GM12865 (cell line): ENCODE results near the gene KIAA0319L.

ENCODE experiments used
- DNase-seq: peaks from one replicate; pipeline ENCODE4 v3.0.0; 2010; ENCODE audit warnings: low read depth
- H3K4me3 ChIP-seq: 2 replicates; pipeline ENCODE4 v1.5.1; 2011; ENCODE audit warnings: mild to moderate bottlenecking, low read depth, low read length, control low read depth
- TF ChIP-seq, protein P1 (sequence below): IDR thresholded peaks from 2 replicates; pipeline ENCODE4 v1.5.1; 2011; ENCODE audit warnings: low read length, control low read depth, low read depth, inconsistent platforms; ENCODE audit not compliant: insufficient read depth; ENCODE audit errors: missing control alignments

Gene KIAA0319L

DNA sequence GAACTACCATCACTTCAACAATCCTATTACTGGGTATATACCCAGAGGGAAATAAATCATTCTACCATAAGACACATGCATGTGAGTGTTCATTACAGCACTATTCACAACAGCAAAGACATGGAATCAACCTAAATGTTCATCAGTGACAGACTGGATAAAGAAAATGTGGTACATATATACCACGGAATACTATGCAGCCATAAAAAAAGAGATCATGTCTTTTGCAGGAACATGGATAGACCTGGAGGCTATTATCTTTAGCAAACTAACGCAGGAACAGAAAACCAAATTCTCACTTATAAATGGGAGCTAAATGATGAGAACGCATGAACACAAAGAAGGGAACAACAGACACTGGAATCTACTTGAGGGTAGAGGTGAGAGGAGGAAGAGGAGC, 39.0 kb downstream of the KIAA0319L start:
- TF ChIP-seq, protein P1, sequence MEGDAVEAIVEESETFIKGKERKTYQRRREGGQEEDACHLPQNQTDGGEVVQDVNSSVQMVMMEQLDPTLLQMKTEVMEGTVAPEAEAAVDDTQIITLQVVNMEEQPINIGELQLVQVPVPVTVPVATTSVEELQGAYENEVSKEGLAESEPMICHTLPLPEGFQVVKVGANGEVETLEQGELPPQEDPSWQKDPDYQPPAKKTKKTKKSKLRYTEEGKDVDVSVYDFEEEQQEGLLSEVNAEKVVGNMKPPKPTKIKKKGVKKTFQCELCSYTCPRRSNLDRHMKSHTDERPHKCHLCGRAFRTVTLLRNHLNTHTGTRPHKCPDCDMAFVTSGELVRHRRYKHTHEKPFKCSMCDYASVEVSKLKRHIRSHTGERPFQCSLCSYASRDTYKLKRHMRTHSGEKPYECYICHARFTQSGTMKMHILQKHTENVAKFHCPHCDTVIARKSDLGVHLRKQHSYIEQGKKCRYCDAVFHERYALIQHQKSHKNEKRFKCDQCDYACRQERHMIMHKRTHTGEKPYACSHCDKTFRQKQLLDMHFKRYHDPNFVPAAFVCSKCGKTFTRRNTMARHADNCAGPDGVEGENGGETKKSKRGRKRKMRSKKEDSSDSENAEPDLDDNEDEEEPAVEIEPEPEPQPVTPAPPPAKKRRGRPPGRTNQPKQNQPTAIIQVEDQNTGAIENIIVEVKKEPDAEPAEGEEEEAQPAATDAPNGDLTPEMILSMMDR, result no peak
- DNase-seq, result no peak
- H3K4me3 ChIP-seq, result no peak overlapping the region

DNA sequence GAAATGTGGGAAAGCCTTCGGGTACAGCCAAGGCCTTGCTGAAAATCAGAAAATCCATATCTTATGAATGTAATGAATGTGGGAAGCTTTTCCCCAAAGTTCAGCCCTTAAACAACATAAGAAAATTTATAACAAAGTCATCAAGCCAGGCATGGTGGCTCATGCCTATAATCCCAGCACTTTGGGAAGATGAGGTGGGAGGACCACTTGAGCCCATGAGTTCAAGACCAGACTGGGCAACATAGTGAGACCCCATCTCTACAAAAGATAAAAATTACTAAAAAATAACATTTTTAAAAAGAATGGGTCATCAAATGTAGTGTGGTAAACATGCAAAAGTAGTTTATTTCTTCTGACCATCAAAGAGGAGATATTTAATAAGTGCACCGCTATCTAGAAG, 45.9 kb downstream of the KIAA0319L start:
- TF ChIP-seq, protein P1, result no peak
- no peak for DNase-seq
- H3K4me3 ChIP-seq, result no peak overlapping the region

DNA sequence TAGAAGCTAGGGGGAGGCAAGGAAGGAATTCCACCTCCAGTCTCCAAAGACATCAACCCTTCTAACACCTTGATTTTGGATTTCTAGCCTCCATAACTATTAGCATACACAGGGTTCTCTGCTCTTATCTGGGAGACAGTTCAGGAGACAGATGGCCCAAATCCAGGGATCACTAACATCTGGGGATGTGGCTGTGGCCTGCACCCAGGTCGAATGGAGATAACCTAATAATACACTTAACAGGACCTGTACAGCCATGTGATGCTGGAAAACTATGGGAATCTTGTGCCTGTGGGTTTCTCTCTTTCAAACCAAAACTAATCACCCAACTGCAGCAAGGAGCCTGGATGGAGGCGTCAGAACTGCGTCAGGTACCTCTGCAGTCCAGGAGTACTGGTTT, 47.6 kb downstream of the KIAA0319L start:
- DNase-seq, result no peak
- H3K4me3 ChIP-seq, result no peak overlapping the region

DNA sequence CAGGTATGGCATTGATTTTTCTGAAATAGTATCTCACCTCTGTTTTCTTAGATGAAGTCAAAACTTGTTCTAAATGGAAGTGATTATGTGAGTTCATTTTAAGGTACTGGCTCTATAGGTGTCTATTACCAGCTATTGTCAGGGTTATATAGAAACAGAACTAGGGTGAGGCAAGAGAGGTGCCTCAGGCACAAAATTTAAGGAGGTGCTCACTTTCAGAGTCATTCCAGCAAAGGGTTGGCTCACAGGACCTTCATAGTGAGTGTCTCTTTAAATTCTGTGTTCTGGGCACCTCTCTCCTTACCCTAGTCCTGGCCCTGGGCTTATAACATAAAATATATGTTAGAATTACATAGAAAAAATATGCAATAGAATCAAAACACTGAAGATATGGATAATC, 49.3 kb downstream of the KIAA0319L start:
- TF ChIP-seq, protein P1, result no peak
- peak overlapping the region; percentile 7; the same call in 1 of the 2 replicates for H3K4me3 ChIP-seq
- DNase-seq, result no peak

More for the DNA sequence above, 47.6 kb downstream of the KIAA0319L start:
- TF ChIP-seq, protein P1, result no peak

DNA sequence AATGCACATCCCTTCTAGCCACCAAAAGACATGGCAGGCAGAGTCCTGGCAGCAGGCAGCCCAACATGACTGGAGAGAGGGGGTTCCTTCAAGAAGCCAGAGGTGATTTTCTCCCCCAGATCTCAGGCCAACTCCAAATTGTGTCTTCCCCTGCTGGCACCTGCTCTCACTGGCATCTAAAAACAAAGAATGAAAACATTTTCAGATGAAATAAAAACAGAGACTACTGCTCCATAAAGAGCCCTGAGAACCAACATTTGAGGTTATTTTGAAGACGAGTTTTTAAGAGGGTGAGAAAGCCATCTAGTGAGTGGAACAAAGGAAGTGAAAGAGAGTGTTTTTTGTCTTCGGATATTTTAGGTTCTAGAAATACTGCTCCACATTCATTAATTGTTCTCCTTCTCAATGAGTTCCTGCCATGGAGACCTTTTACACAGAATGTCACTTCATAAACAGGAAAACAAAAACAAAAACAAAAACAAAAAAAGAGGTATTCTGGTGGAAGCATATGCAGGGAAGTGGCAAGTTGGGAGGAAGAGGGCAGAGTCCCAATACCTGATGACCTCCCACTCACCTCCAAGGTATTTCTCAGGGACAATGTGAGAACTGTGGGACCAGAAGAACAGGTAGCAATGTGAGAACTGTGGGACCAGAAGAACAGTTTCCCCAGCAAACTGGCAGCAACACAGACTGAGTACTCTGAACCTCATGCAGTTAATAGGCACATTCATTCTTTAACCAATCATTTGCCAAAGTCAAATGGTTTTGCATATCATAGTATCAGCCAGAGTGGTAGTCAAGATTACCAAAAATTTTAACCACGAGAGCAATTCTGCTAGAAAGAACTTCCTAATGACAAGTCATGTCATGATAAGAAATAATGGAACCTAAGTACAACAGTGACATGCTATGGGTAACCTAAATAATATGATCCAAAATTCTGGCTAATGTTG, 50.0 kb downstream of the KIAA0319L start:
- peak; percentile 74 for DNase-seq
- peak overlapping the region; percentile 1 for H3K4me3 ChIP-seq
- TF ChIP-seq, protein P1, result no peak

DNA sequence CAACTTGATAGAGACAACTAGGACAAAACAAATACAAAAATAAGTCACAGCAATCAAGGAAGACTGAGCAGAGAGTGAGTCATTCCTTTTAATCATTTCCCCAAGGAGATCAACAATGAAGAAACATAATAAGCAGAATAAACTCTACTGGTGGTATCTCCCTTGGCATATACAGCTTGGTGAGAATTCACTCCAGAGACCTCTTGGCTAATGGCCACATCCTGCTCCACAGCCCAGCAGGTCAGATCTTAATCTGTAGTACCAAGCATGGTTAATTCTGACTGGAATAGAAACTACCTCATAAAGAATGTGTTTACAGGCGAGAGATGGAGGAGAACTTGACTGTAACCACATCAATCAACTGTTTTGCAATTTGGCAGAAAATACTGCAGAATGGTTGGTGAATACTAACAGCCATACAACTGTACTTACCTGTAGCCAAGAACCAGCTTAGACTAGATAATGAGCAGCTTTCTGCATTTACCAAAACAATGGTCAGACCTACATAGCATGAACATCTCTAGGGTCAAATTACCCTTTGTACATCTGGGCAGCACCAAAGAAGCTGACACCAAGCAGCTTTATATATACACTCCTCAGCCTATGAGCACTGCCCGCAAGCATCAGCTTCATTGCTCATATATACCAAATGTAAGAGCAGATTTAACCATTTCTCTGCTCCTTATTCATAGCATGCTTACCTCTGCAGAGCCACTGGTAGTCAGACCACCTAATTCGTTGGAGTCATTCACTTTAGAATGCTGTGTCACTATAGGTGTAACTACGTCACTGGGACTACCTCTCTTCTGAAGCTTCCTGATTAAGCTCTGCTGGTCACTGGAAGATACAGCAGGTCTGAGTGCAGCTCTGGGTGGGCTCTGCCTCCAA, 51.0 kb downstream of the KIAA0319L start:
- H3K4me3 ChIP-seq, result peak overlapping the region; percentile 12
- TF ChIP-seq, protein P1, result no peak
- DNase-seq, result peak; percentile 88
